C4-2B (cell line): ENCODE measurements around the gene SEMA5A.

Source experiments
- H3K27ac ChIP-seq: fragments of 450-650 bp; 2 replicates; pipeline ENCODE4 v1.5.1; 2017
- CTCF ChIP-seq: fragments of 450-650 bp; conservative IDR thresholded peaks from 2 replicates; pipeline ENCODE4 v1.5.1; 2017; ENCODE audit warnings: mild to moderate bottlenecking
- ZFX ChIP-seq: fragments of 450-650 bp; IDR thresholded peaks from 2 replicates; pipeline ENCODE4 v1.6.1; 2017

Gene SEMA5A

DNA sequence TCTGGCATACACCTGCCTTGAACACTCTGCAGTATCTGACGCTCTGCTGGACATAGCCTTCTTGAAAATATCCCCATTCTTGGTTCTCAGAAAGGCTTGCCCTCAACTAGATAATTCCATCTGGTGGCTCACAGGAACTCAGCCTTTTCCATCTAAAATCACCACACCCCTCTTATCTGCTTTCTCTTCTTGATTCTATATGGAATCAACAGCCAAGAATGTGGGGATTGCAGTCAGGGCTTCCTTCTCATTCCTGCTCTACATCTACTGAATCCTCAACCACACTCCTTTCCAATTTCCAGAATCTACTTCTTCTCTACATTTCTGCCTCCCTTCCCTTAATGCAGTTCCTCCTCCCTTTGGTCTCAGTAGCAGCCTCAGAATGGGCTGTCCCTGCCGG is 170.1 kb downstream of the SEMA5A start:
- H3K27ac ChIP-seq, result no peak overlapping the region
- no peak for TF ChIP-seq ZFX
- no peak for TF ChIP-seq CTCF

- TF ChIP-seq CTCF, result no peak
- no peak for TF ChIP-seq ZFX
- H3K27ac ChIP-seq, result no peak overlapping the region
These were observed 171.8 kb downstream of the SEMA5A start for GRCh38 chr5:9374025-9374424.

GRCh38 chr5:9373571-9373970 is 172.3 kb downstream of the SEMA5A start:
- no peak overlapping the region for H3K27ac ChIP-seq
- TF ChIP-seq CTCF (no peak), ZFX (no peak)

- TF ChIP-seq ZFX (no peak), CTCF (no peak)
- no peak overlapping the region for H3K27ac ChIP-seq
These were observed 175.6 kb downstream of the SEMA5A start for GRCh38 chr5:9370256-9370655.

DNA sequence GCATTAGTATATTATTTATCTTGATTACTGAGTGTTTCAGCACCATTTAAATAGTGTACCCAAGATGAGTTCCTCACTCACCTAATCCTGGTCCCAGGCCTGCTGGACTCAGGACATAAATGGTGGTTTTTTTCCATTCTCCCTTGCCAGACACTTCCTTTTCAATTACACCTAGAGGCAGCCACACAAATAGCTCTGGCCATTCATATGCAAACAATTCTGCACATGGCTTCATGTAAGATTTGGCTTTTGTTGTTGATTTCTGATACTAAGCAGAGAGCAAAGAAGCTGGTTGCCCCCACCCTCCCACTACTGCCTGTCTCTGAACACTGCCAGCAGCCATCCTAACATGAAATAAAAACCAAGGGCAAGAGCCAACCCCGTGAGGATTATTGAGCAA is 180.4 kb downstream of the SEMA5A start:
- TF ChIP-seq ZFX, result no peak
- no peak for TF ChIP-seq CTCF
- no peak overlapping the region for H3K27ac ChIP-seq

DNA sequence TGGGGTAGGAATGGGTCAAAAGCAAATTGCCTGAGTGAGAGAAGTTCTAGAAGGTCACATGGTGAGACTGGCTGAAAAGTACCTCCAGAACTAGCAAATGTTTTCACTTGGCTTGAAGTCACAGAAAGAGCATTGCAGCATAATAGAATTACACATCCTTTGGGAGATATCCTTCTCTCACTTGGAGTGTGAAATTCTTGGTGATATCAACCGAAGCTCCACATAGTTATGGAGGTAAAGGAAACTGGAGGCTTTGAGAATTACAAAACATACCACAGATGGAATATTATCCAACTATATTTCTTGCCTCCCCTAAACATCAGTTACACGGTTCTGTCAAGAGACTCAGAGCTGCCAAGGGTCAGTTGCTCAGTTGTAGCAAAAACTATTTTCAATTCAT is 182.4 kb downstream of the SEMA5A start:
- TF ChIP-seq CTCF (no peak), ZFX (no peak)
- H3K27ac ChIP-seq, result no peak overlapping the region

GRCh38 chr5:9363026-9363425 is 182.8 kb downstream of the SEMA5A start:
- TF ChIP-seq ZFX, result no peak
- no peak for TF ChIP-seq CTCF
- H3K27ac ChIP-seq, result no peak overlapping the region
